Stimulated activated CD4-positive, alpha-beta T cell treated with anti-CD3 and anti-CD28 coated beads, Interleukin-2, amount 100 ng/mL, for 24 hours (primary cell): Measurements from ENCODE around the gene MAST4.

ENCODE experiments used
- DNase-seq, 2 donors: peaks; one replicate each; pipeline ENCODE4 v3.0.0-alpha.2; 2020

MAST4 gene

GRCh38 chr5:66882606-66883227 lies 286.5 kb downstream of the MAST4 start:
- DNase-seq = no peak

DNA sequence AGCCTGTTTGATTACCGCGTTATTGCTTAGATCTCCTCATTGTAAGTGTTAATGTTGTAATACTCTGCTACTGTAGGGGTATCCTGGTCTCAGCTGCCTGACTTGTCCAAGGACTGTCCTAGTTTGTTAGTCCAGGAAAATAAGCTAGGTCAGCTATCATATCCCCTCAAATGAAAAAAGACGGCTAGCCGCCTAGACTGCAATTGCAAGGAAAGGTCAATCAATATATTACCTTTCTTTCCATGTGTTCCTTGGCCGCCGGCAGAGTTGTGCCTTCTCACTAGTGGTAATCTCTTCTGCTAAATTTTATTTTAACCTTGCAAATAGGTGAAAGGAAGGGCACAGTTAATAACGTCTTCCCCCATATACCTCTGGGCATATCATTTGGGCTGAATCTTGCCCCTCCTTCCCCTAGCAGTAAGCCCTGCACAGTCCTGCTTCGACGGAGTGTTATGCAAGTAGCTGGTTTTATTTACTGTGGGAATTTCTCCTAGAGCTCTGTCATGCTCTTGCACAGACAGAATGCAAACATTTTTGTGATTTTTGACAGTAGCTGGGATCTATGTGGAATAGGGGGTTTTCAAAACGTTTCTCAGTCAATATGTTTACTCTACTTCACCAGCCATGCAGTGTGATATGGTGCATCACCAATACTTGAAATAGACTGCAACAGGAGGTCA lies 288.5 kb downstream of the MAST4 start:
- no peak for DNase-seq

GRCh38 chr5:66886941-66887340 lies 290.7 kb downstream of the MAST4 start:
- DNase-seq = no peak

DNA sequence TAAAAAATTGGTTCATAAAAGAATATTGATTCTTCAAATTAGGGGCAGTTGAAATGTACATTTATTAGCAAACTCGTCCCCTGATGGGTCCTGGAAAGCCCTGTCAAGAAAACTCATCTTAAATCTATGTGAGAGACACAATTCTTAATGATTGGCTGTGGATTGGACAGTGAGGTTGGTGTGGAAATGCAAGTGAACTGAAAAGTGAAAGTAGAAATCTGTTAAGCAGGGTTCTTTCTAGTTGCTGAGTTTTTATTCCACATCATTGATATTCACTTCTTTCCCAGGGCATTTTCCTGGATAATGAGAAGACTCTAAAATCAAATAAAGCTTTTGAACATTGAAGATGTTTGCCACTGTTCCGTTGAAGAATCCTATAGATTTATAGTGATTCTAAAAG lies 292.4 kb downstream of the MAST4 start:
- DNase-seq = no peak

DNA sequence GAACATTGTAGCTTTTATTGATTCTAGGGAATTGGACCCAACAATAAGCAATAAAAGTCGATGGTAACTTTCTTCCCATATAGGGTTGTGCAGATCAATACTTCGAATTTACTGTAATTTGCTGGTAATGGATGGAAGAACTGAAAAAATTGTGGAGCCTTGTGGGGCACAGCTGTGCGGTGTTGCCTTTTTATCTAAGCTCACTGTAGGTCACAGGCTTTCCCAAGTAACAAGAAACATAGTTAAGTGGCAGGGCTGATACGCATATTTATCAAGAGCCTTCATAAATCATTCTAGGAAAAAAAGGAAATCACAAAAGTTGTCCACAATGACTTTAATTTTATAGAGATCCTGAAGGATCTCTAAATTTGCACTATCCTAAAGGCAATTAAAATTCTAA lies 292.9 kb downstream of the MAST4 start:
- DNase-seq = no peak

- no peak for DNase-seq
Observed at GRCh38 chr5:66889524-66889923, 293.3 kb downstream of the MAST4 start.

DNA sequence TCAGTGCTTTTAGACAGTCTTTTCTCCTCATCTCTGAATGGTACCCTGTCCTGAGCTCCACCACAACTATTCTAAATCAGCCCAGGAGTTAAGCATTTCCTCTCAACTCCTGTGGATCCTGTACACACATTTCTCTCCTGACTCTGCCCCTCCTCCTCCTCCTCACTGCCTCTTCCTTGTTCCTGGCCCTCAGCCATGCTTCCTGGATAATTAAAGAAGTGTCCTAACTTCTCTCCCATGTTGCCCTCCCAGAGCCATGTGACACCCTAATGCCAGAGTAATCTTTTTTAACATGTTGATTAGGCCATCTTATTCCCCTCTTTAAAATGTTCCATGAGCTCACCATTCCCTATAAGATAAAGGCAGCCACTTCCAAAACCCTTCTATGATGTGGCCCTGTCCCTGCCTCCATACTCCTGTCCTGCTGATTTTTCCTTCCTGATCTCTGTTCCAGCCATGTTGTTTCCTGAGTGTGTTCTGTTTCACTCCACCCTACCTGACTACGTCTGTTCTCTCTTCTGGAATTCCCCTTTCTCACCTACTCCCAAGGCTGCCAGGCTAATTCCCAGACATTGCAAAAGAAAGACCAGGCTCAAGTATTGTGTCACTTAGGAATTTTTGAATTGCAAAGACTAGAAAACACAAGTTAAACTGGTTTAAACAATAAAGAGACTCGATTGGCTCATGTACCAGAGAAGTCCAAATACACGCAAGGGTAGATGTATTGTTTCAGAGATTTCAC lies 295.2 kb downstream of the MAST4 start:
- no peak for DNase-seq

- no peak for DNase-seq
Observed at GRCh38 chr5:66892716-66893115, 296.5 kb downstream of the MAST4 start.

DNA sequence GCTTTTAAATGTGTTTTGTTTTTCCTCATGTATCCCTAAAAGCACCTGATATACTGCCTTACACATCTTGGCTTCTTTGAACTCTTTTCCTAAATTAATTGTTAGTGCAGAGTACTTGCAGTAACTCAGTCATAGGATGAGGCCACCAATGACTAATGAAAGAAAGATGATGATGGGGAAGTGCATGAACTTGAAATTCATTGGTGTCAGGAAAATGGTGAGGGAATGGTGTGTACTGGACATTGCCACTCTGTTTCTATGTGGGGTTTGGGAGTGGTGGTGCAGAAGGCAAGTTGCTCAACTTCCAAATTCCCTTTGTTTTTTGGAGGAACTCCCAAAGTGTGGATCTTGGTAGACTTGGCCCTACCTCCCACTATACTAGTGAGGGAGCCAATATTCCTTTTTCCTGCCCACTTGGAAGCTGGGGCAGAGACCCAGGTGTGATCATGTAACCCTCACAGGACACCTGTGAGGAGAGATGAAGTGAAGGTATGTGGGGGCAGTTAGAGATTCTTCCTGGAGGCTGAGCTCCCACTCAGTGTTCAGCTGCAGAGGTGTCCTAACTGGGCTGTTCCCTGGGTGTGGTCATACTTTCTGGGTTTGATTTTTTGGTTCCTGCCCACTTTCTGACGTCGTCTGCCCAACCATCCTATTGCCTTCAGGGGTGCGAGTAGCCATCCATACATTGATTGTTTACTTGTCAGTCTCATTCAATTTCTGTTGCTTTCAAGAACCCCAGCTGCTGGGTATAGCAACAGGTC lies 298.5 kb downstream of the MAST4 start:
- no peak for DNase-seq

GRCh38 chr5:66896171-66896570 lies 300.0 kb downstream of the MAST4 start:
- DNase-seq = no peak

GRCh38 chr5:66897356-66897755 lies 301.2 kb downstream of the MAST4 start:
- DNase-seq = no peak

- no peak for DNase-seq
Observed at GRCh38 chr5:66898241-66898995, 302.2 kb downstream of the MAST4 start.

DNA sequence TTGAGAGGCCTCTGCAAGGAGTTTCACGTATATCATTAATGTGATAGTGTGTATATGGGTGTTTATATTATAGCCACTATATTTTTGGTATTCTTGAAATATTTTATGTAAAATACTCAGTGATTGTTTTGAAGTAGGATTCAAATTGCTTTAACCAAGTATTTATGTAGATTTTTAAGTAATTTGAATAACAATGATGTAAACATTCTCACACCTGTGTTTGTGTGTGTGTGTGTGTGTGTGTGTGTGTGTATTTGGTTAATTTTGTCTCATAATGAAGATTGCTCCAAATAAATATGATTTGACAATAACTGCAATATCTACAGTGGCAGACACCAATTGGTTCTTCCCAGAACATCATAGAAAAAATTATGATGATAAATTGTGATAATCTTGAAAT lies 307.0 kb downstream of the MAST4 start:
- DNase-seq = no peak

DNA sequence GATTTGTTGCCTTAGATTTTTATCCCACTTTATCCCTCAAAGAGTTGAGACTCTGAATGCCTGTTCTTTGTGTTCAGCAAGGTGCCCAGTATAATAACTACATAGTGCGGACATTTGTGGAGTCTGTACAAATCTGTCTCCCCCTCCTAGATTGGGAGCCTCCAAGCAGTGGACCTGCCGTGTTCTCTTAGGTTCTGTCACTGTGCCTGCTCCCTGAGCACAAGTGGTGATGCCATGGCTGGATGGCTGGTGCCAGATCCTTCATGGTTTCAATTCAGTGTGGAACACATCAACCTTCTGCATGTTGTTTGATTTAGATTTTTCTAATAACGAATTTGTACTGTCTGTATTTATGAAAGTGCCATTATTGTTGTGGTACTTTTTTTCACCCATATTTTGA lies 307.5 kb downstream of the MAST4 start:
- no peak for DNase-seq

GRCh38 chr5:66904189-66904588 lies 308.0 kb downstream of the MAST4 start:
- DNase-seq = no peak

DNA sequence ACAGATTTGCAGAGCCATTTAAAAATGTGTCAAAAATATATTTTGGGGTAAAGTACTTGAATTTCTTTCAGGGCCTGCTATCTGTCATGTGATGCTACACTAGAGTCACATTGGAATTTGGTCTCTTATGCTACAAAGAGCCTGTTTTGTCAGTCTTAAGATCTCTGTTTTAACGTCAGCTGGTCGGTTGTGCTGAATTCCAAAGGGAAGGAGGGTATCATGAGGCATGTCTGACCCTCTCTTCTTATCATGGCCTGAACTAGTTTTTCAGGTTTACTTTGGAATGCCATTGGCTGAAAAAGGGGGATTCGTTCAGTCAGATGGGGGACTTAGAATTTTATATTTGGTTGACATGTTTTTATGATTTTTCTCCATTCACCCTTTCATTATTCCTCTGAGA lies 309.8 kb downstream of the MAST4 start:
- DNase-seq = no peak

DNA sequence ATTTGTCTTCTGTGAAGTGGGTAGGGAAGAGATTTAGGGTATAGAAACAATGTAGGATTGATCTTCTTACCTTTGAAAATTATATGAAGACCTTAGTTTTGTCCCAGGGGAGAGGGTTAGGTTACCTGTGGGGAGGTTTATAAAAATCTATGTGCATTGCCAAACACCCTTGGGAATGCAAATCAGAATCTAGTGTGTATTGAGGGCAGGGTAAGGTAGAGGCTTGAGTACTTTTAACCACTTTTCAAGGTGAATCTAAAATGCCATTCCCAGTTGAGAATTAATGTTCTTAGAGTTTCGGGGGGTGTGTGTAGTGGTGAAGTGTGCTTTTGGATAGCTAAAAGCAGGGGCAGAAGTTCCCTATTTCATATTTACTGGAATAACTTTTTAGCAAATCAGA lies 312.0 kb downstream of the MAST4 start:
- no peak for DNase-seq

DNA sequence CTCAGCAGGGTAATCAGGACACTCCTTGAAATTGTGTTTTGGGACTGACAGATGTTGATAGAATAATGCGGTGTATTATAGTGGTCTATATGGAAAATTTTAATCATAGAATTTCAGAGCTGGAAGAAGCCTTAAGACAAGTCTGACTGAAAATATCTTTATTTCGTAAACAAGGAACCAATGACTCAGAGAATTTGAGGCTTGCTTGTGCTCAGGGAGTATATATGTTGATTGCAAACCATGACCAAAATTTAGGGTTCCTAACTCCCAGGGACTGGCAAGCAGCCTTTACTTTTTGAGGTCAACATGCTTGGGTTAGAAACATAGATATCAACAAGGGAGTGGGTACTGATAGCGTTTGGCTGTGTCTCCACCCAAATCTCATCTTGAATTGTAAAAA lies 313.2 kb downstream of the MAST4 start:
- no peak for DNase-seq

GRCh38 chr5:66912787-66913186 lies 316.6 kb downstream of the MAST4 start:
- DNase-seq = no peak

- no peak for DNase-seq
Observed at GRCh38 chr5:66915531-66915930, 319.3 kb downstream of the MAST4 start.

DNA sequence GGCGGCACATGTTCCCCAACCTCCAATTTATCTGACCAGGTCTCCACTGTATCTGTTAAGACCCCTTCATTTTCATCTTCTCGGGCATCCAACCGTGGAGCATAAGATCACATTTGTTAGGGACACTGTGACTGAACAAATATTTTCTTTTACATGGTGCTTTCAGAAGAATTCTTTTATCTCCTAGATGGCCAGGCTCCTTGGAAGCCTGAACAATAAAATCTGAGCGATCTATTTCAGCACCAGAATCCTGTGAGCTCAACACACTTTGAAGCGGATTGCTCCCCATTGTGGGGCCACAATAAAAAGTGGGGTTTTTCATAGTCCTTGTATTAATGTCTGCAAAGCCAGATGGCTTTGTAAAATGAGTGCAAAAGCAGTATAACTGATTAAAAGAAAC lies 326.7 kb downstream of the MAST4 start:
- no peak for DNase-seq

DNA sequence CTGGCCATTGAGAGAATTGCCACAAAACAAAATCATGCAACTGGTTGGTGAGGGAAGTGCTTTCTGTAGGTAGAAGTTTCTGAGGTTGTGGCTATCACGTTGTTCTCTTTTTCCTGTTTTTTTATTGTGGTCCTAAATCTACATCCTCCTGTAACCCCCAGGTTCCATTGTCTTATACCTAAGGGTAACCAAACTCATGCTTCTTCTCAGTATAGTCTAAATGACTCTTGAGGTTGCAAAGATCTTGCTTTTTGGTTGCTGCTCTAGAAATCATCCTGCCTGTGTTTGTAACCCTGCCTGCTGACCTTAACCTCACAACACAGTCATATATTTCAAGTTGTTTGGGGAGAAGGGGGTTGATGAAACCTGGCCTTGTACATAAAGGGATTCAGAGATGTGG lies 327.3 kb downstream of the MAST4 start:
- DNase-seq = no peak

DNA sequence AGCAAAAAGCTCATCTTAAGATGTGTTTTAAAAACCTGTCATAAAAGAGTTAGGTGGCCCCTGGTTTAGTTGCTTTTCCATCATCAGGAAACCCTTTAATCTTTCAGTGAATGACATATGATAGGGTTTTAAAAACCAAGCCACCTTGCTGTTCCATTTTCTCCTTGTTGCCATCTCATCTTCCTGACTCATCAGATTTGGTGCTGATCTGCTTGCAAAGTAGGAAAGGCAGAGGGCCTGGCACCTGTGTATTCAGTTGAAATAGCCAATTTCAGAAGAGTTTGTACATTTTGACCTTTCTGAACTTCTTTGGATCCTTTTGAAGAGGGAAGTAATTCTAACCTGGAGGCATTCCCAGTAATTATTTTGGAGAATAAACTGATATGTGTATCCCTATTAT lies 327.7 kb downstream of the MAST4 start:
- no peak for DNase-seq
